IMR-90 (cell line): ENCODE results near the gene AHI1. TPM values are rescaled to one million over a fixed set of nuclear protein-coding genes. Genes with fewer than 3 reads are reported as not detected.
A peak's percentile ranks its signal among the peaks of the same experiment; 100 is the strongest.

Experiments
- ATAC-seq: fragments of 200-7000 bp; cut with Tn5 transposase; 2 replicates; pipeline ENCODE4 v1.9.1; 2020; ENCODE audit warnings: low read depth, mild to moderate bottlenecking, moderate library complexity
- BruUV-seq: library from RNA; stranded (reverse); fragments of 400-500 nt; replicated peaks from 2 replicates; lab custom pipeline; 2021; lab: Mats Ljungman, UMichigan
- CTCF ChIA-PET: fragments of 300-600 bp; formaldehyde crosslinking; extraction: SDS; loops from one replicate; lab custom pipeline; 2021; ENCODE audit warnings: antibody characterized with exemption; lab: Yijun Ruan, JAX
- POLR2A ChIA-PET: fragments of 300-600 bp; sonication (Branson Sonifier 250); formaldehyde crosslinking; loops from one replicate; lab custom pipeline; 2022; ENCODE audit warnings: antibody characterized with exemption; ENCODE audit not compliant: unreplicated experiment; lab: Charles Lee
- DNase-seq: peaks from one replicate; pipeline ENCODE4 v3.0.0; 2013
- H2AFZ ChIP-seq: replicated peaks from 2 replicates; pipeline ENCODE3; 2013; ENCODE audit warnings: low read length, mild to moderate bottlenecking; ENCODE audit not compliant: poor library complexity
- H2AK5ac ChIP-seq: 2 replicates; pipeline ENCODE4 v1.6.1; 2013; ENCODE audit warnings: low read depth, low read length, inconsistent platforms
- H2AK9ac ChIP-seq: replicated peaks from 2 replicates; pipeline ENCODE3; 2013; ENCODE audit warnings: mild to moderate bottlenecking, low read depth, low read length, moderate library complexity; ENCODE audit not compliant: poor library complexity
- H2BK120ac ChIP-seq: 2 replicates; pipeline ENCODE4 v1.6.1; 2013; ENCODE audit warnings: low read depth, low read length, inconsistent platforms
- H2BK15ac ChIP-seq: 3 replicates; pipeline ENCODE4 v1.6.1; 2013; ENCODE audit warnings: low read depth, low read length, inconsistent platforms
- H2BK20ac ChIP-seq: 2 replicates; pipeline ENCODE4 v1.6.1; 2013; ENCODE audit warnings: low read depth, mild to moderate bottlenecking, inconsistent platforms, low read length, moderate library complexity
- H2BK5ac ChIP-seq: 2 replicates; pipeline ENCODE4 v1.6.1; 2013; ENCODE audit warnings: mild to moderate bottlenecking, low read depth, low read length, inconsistent platforms; ENCODE audit not compliant: poor library complexity, severe bottlenecking
- H3K14ac ChIP-seq: replicated peaks from 2 replicates; pipeline ENCODE4 v1.6.1; 2013; ENCODE audit warnings: low read depth, low read length, inconsistent platforms
- H3K18ac ChIP-seq: 2 replicates; pipeline ENCODE4 v1.6.1; 2013; ENCODE audit warnings: low read depth, low read length, control low read depth
- H3K23ac ChIP-seq: 2 replicates; pipeline ENCODE4 v1.6.1; 2013; ENCODE audit warnings: low read depth, low read length, inconsistent platforms
- H3K27ac ChIP-seq: 2 replicates; pipeline ENCODE4 v1.5.1; 2013; ENCODE audit warnings: mild to moderate bottlenecking, control low read depth, low read length; ENCODE audit not compliant: insufficient read depth
- H3K27me3 ChIP-seq: 2 replicates; pipeline ENCODE4 v1.6.1; 2013; ENCODE audit warnings: low read length; ENCODE audit not compliant: control insufficient read depth, insufficient read depth
- H3K36me3 ChIP-seq: 2 replicates; pipeline ENCODE4 v1.6.1; 2013; ENCODE audit warnings: low read length, mixed read lengths; ENCODE audit not compliant: control insufficient read depth, insufficient read depth
- H3K4ac ChIP-seq: 2 replicates; pipeline ENCODE4 v1.6.1; 2013; ENCODE audit warnings: low read depth, low read length, inconsistent platforms
- H3K4me1 ChIP-seq: 2 replicates; pipeline ENCODE4 v1.6.1; 2013; ENCODE audit warnings: low read length, mixed read lengths; ENCODE audit not compliant: control insufficient read depth, insufficient read depth
- H3K4me2 ChIP-seq: 2 replicates; pipeline ENCODE4 v1.6.1; 2013; ENCODE audit warnings: low read depth, mild to moderate bottlenecking, control low read depth, low read length, moderate library complexity
- H3K4me3 ChIP-seq: 2 replicates; pipeline ENCODE4 v1.5.1; 2013; ENCODE audit warnings: low read depth, mild to moderate bottlenecking, control low read depth, low read length, moderate library complexity; ENCODE audit not compliant: insufficient read depth
- H3K56ac ChIP-seq: 2 replicates; pipeline ENCODE4 v1.6.1; 2013; ENCODE audit warnings: low read length, inconsistent platforms; ENCODE audit not compliant: insufficient read depth; ENCODE audit errors: extremely low read depth
- H3K79me1 ChIP-seq, 2 experiments: 2 replicates each; pipeline ENCODE4 v1.6.1; 2013; ENCODE audit warnings: low read length in 2 of 2, inconsistent platforms in 1 of 2, low read depth in 1 of 2
- H3K9ac ChIP-seq: 2 replicates; pipeline ENCODE4 v1.6.1; 2013; ENCODE audit warnings: low read depth, low read length, control low read depth
- H3K9me1 ChIP-seq: 2 replicates; pipeline ENCODE4 v1.6.1; 2013; ENCODE audit warnings: low read length, inconsistent platforms; ENCODE audit not compliant: insufficient read depth
- H3K9me3 ChIP-seq: 2 replicates; pipeline ENCODE4 v1.6.1; 2013; ENCODE audit warnings: low read length; ENCODE audit not compliant: control insufficient read depth, insufficient read depth
- H4K20me1 ChIP-seq: 2 replicates; pipeline ENCODE4 v1.6.1; 2013; ENCODE audit warnings: low read length, inconsistent platforms; ENCODE audit not compliant: insufficient read depth
- H4K5ac ChIP-seq: 2 replicates; pipeline ENCODE4 v1.6.1; 2013; ENCODE audit warnings: mild to moderate bottlenecking, low read depth, low read length, control low read depth
- H4K8ac ChIP-seq, 2 experiments: 2 replicates each; pipeline ENCODE4 v1.6.1; 2013; ENCODE audit warnings: low read depth in 2 of 2, low read length in 2 of 2, control low read depth in 1 of 2, inconsistent platforms in 1 of 2
- H4K91ac ChIP-seq: 2 replicates; pipeline ENCODE4 v1.6.1; 2013; ENCODE audit warnings: low read depth, low read length, inconsistent platforms; ENCODE audit not compliant: insufficient read depth
- BHLHE40 ChIP-seq: fragments of 150-350 bp; IDR thresholded peaks from 2 replicates; pipeline ENCODE4 v1.6.1; 2016; ENCODE audit warnings: mild to moderate bottlenecking, low read depth, low read length
- CEBPB ChIP-seq: IDR thresholded peaks from 2 replicates; pipeline ENCODE4 v1.6.1; 2012; ENCODE audit warnings: low read depth, low read length, improper control_type of control experiment
- CHD1 ChIP-seq: IDR thresholded peaks from 2 replicates; pipeline ENCODE4 v1.6.1; 2012; ENCODE audit warnings: low read depth, low read length, improper control_type of control experiment
- CTCF ChIP-seq: conservative IDR thresholded peaks from 2 replicates; pipeline ENCODE4 v1.5.1; 2012; ENCODE audit warnings: mild to moderate bottlenecking, low read depth, low read length, improper control_type of control experiment
- FOS ChIP-seq: fragments of 150-350 bp; IDR thresholded peaks from 2 replicates; pipeline ENCODE4 v1.6.1; 2016; ENCODE audit warnings: low read depth, low read length
- MAFK ChIP-seq: IDR thresholded peaks from 2 replicates; pipeline ENCODE4 v1.6.1; 2012; ENCODE audit warnings: low read depth, low read length, improper control_type of control experiment
- RAD21 ChIP-seq: IDR thresholded peaks from 2 replicates; pipeline ENCODE4 v1.6.1; 2012; ENCODE audit warnings: low read length, improper control_type of control experiment
- SMC3 ChIP-seq: fragments of 150-350 bp; IDR thresholded peaks from 2 replicates; pipeline ENCODE4 v1.6.1; 2016; ENCODE audit warnings: low read depth, mild to moderate bottlenecking, antibody characterized with exemption, low read length, moderate library complexity
- USF2 ChIP-seq: fragments of 150-350 bp; IDR thresholded peaks from 2 replicates; pipeline ENCODE4 v1.6.1; 2017; ENCODE audit warnings: mild to moderate bottlenecking, antibody characterized with exemption, low read length, low read depth
- WGBS, 2 experiments: methylation state at CpG; one replicate each; pipeline versions ENCODE4 v1.1.5 to v1.1.7; 2013; ENCODE audit warnings: missing lambda C conversion rate in 2 of 2; ENCODE audit not compliant: insufficient read length in 1 of 2; ENCODE audit errors: extremely low coverage in 2 of 2; 5-methylcytosine and 5-hydroxymethylcytosine counted together
- dilution Hi-C: fragments of 300-500 bp; cut with HindIII; formaldehyde crosslinking; loops from one replicate; pipeline ENCODE4 v1.14.3; 2018; ENCODE audit warnings: low sequenced_read_pairs; ENCODE audit not compliant: unreplicated experiment
- in situ Hi-C: fragments of 300-500 bp; cut with MboI; formaldehyde crosslinking; loops from 3 replicates; pipeline ENCODE4 v1.14.3; 2019; ENCODE audit warnings: low sequenced_read_pairs, inconsistent platforms, mixed read lengths
- intact Hi-C: fragments of 100-400 bp; cut with micrococcal nuclease; formaldehyde crosslinking; loops from 2 replicates; pipeline ENCODE4 v1.10.0; 2022
- polyA plus RNA-seq, 3 experiments: library from polyadenylated mRNA; depleted of rRNA; stranded (reverse); fragments of >200 nt; gene quantifications; 2 replicates each; pipeline ENCODE4 v1.2.3, GENCODE V29; 2012; ENCODE audit warnings: low replicate concordance in 1 of 3
- total RNA-seq: library from RNA; depleted of rRNA; stranded (reverse); fragments of >200 nt; gene quantifications from 2 replicates; pipeline ENCODE4 v1.2.3, GENCODE V29; 2012

AHI1 gene
- total and polyA plus RNA-seq, 2 of the 4 experiments (the other 2 are of a cell fraction) = 9.5 to 19.4 TPM

DNA sequence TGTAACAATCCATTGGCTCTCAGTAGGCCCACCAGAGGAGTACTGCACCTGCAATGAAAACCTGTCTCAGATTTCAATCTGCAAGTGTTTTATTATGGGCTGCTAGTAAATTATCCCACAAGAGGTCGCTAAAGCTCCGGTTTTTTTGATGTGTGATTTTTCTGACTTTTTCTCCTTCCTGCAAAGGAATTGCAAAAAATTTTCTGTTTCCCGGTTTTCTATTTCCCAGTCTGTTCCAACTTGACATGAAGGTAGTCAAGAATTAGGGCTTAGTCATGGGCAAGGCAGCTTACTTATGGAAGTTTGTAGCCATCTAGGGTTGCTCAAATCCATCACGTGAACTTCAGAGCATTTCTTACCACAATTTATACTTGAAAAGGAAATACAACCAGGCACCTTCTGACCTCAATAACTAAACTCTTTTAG, 38.5 kb upstream of the AHI1 start:
- peak overlapping the region in 1 of 2 experiments; percentile 20; a peak in 1 of 4 replicates for H4K8ac ChIP-seq
- no peaks in the 10 kb centered on the region for H3K9me3 ChIP-seq
- peak overlapping the region; percentile 35 for H3K4ac ChIP-seq
- H2BK20ac ChIP-seq = peak overlapping the region; percentile 79; the same call in 1 of the 2 replicates
- intact Hi-C loops = loop anchor here (1.0 to 5.0 kb wide), 5 partner anchors 84 to 781 kb away; partner anchors contain the start of gene PDE7B
- CTCF ChIA-PET = interaction anchor here (0.8 to 4.6 kb wide), 6 partner anchors 18 to 695 kb away, joined by 3 to 26 read pairs (median 4); no protein-coding TSS in a partner anchor
- no peak overlapping the region for H2AK9ac ChIP-seq
- no peaks in the 10 kb centered on the region for H3K27me3 ChIP-seq
- dilution Hi-C loops = no loop called here
- 0% methylated on average over 1 of the region's 4 CpGs; no CpG with 5 or more reads in 1 of the 2 experiments for whole genome bisulfite sequencing, 2 experiments
- peak overlapping the region; percentile 31; the same call in 1 of the 3 replicates for H2BK15ac ChIP-seq
- H3K27ac ChIP-seq = peak overlapping the region; percentile 24
- H3K9ac ChIP-seq = no peak overlapping the region
- 0 out of 2 replicates have a peak, but pooled peaks have one; percentile 9 for TF ChIP-seq MAFK
- TF ChIP-seq FOS = no peak
- TF ChIP-seq CTCF = peak; percentile 80
- peak; percentile 82 for TF ChIP-seq BHLHE40
- TF ChIP-seq CEBPB = peak; percentile 75
- peak; percentile 83 for TF ChIP-seq RAD21
- TF ChIP-seq USF2 = peak; percentile 85
- no peak for TF ChIP-seq CHD1
- peak; percentile 82 for TF ChIP-seq SMC3
- POLR2A ChIA-PET = interaction anchor here (0.6 kb wide), 1 partner anchor 891 kb away, joined by 3 read pairs; no protein-coding TSS in a partner anchor
- H3K4me2 ChIP-seq = peak overlapping the region; percentile 52
- no peaks in the 10 kb centered on the region for H3K36me3 ChIP-seq
- H4K5ac ChIP-seq = no peak overlapping the region
- H3K18ac ChIP-seq = no peak overlapping the region
- no peak overlapping the region for H2AFZ ChIP-seq
- peak overlapping the region; percentile 76 for H2BK5ac ChIP-seq
- BruUV-seq = no TSS peak
- H2BK120ac ChIP-seq = peak overlapping the region; percentile 73; the same call in 1 of the 2 replicates
- H3K4me1 ChIP-seq = peaks cover 9% of the 10 kb centered on the region
- peaks cover 4% of the 10 kb centered on the region for H3K9me1 ChIP-seq
- H3K79me1 ChIP-seq = no peaks in the 10 kb centered on the region
- no peak overlapping the region for H3K56ac ChIP-seq
- H4K91ac ChIP-seq = 0 out of 2 replicates have a peak overlapping the region, but pooled peaks have one; percentile 45
- in situ Hi-C loops = loop anchor here (5.0 kb wide), 1 partner anchor 691 kb away; no protein-coding TSS in a partner anchor
- H3K14ac ChIP-seq = no peak overlapping the region
- DNase-seq = peak; percentile 98
- no peak overlapping the region for H3K23ac ChIP-seq
- ATAC-seq = peak; percentile 85
- no peak overlapping the region for H3K4me3 ChIP-seq
- peak overlapping the region; percentile 65; the same call in 1 of the 2 replicates for H2AK5ac ChIP-seq
- H4K20me1 ChIP-seq = no peaks in the 10 kb centered on the region
